ENCODE results near the gene CPSF4L. TPM values are rescaled to one million over a fixed set of nuclear protein-coding genes. Genes with fewer than 3 reads are reported as not detected.
A peak's percentile ranks its signal among the peaks of the same experiment; 100 is the strongest.

Gene CPSF4L
- polyA plus RNA-seq, 1 experiment: not detected

GRCh38 chr17:73307130-73307529 is 45.5 kb upstream of the CPSF4L start:
- POLR2A ChIA-PET: no interaction called here
- Histone ChIP-seq H3K27me3 (ENCODE audit: control insufficient read depth, insufficient read depth, low read length) (no peaks in the 10 kb centered on the region), H3K27ac (ENCODE audit: low read depth, low read length) (no peak overlapping the region), H3K4me3 (ENCODE audit: low read depth, low read length) (no peak overlapping the region), H3K9me3 (ENCODE audit: control insufficient read depth, insufficient read depth, low read length) (no peaks in the 10 kb centered on the region; the same call in 1 of the 2 replicates)
- no peak for DNase-seq (ENCODE audit: low read depth, low spot score)
- CTCF ChIA-PET: interaction anchor here (0.8 to 2.7 kb wide), 4 partner anchors 52 to 582 kb away, joined by 3 to 10 read pairs (median 5); no protein-coding TSS in a partner anchor
- TF ChIP-seq, protein P1, sequence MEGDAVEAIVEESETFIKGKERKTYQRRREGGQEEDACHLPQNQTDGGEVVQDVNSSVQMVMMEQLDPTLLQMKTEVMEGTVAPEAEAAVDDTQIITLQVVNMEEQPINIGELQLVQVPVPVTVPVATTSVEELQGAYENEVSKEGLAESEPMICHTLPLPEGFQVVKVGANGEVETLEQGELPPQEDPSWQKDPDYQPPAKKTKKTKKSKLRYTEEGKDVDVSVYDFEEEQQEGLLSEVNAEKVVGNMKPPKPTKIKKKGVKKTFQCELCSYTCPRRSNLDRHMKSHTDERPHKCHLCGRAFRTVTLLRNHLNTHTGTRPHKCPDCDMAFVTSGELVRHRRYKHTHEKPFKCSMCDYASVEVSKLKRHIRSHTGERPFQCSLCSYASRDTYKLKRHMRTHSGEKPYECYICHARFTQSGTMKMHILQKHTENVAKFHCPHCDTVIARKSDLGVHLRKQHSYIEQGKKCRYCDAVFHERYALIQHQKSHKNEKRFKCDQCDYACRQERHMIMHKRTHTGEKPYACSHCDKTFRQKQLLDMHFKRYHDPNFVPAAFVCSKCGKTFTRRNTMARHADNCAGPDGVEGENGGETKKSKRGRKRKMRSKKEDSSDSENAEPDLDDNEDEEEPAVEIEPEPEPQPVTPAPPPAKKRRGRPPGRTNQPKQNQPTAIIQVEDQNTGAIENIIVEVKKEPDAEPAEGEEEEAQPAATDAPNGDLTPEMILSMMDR (IDR thresholded peaks at IDR 0.05; ENCODE audit: low read depth, low read length): no peak

DNA sequence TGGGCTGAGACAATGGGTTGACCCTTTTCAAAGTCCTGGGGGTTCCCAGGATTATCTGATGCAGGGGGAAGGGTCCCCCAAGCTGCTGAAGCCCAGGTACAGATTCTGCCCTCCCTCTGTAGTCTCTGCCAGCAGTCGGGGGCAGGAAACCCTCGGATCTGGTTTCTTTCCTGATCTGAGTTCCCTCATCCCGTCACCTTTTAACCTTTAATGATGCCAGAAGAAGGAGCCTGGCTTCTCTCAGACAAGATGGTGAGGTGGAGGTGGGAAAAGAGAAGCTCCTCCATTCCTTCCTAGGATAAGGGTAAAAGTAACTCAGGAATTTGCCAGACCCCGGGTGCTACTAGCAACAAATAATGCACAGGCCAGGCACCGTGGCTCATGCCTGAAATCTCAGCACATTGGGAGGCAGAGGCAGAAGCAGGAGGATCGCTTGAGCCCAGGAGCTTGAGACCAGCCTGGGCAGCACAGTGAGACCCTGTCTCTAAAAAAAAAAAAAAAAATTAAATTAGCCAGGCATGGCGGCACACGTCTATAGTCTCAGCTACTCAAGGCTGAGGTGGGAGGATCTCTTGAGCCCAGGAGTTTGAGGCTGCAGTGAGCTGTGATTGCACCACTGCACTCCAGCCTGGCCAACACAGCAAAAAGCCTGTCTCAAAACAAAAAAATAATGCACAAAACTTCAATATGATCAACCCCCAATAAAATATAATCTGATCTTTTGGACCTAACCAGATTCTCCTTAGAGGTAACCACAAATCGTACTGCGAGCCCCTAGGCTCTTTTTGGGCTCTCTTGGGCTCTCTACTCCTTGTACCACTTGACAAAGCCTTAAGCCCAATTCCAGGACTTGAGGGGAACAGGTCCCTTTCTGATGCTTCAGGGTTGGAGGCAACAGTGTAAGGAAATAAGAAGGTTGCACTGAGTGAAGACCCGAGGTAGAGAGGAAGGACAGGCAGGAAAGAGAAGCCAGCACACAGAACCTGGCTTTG is 44.5 kb upstream of the CPSF4L start:
- H3K27ac ChIP-seq (ENCODE audit: low read depth, low read length): peak overlapping the region; percentile 93
- no peak for DNase-seq (ENCODE audit: low read depth, low spot score)
- TF ChIP-seq, protein P1 (IDR thresholded peaks at IDR 0.05; ENCODE audit: low read depth, low read length): no peak
- H3K27me3 ChIP-seq (ENCODE audit: control insufficient read depth, insufficient read depth, low read length): no peaks in the 10 kb centered on the region
- POLR2A ChIA-PET: no interaction called here
- H3K4me3 ChIP-seq (ENCODE audit: low read depth, low read length): peak overlapping the region; percentile 56
- CTCF ChIA-PET: interaction anchor here (0.6 to 2.7 kb wide), 5 partner anchors 35 to 581 kb away, joined by 3 to 10 read pairs (median 4); no protein-coding TSS in a partner anchor
- no peaks in the 10 kb centered on the region for H3K9me3 ChIP-seq (ENCODE audit: control insufficient read depth, insufficient read depth, low read length)

GRCh38 chr17:73304971-73305812 is 43.5 kb upstream of the CPSF4L start:
- H3K4me3 ChIP-seq (ENCODE audit: low read depth, low read length): peak overlapping the region; percentile 56
- no peaks in the 10 kb centered on the region for H3K27me3 ChIP-seq (ENCODE audit: control insufficient read depth, insufficient read depth, low read length)
- TF ChIP-seq, protein P1 (IDR thresholded peaks at IDR 0.05; ENCODE audit: low read depth, low read length): peak; percentile 16; the same call in 1 of the 2 replicates
- H3K9me3 ChIP-seq (ENCODE audit: control insufficient read depth, insufficient read depth, low read length): no peaks in the 10 kb centered on the region
- peak overlapping the region; percentile 93 for H3K27ac ChIP-seq (ENCODE audit: low read depth, low read length)
- no peak for DNase-seq (ENCODE audit: low read depth, low spot score)
- CTCF ChIA-PET: interaction anchor here (0.6 to 2.7 kb wide), 3 partner anchors 36 to 65 kb away, joined by 3 to 10 read pairs (median 4); no protein-coding TSS in a partner anchor
- POLR2A ChIA-PET: interaction anchor here (0.8 kb wide), 1 partner anchor 63 kb away, joined by 5 read pairs; no protein-coding TSS in a partner anchor

DNA sequence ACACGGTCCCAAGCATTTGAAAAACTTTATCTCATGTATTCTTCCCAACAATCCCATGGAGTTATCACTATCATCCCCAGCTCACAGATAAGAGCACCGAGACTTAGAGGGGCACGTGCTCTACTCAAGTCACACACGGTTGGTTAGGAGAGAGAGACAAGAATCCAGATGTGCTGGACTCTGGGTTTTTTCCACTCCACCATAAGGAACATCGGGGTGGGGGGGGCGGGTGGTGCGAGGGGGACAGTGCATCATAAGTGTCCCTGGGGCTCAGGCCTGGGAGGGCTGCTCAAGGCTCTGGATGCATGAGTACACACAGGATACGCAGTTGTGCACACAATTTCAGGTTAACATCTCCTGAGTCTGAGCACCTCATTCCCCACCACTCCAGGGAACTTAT is 42.8 kb upstream of the CPSF4L start:
- H3K27me3 ChIP-seq (ENCODE audit: control insufficient read depth, insufficient read depth, low read length): no peaks in the 10 kb centered on the region
- TF ChIP-seq, protein P1 (IDR thresholded peaks at IDR 0.05; ENCODE audit: low read depth, low read length): no peak
- CTCF ChIA-PET: interaction anchor here (0.9 to 1.1 kb wide), 2 partner anchors 49 to 66 kb away, joined by 3 read pairs; no protein-coding TSS in a partner anchor
- H3K9me3 ChIP-seq (ENCODE audit: control insufficient read depth, insufficient read depth, low read length): no peaks in the 10 kb centered on the region
- POLR2A ChIA-PET: no interaction called here
- peak overlapping the region; percentile 93 for H3K27ac ChIP-seq (ENCODE audit: low read depth, low read length)
- H3K4me3 ChIP-seq (ENCODE audit: low read depth, low read length): peak overlapping the region; percentile 56; the same call in 1 of the 2 replicates
- DNase-seq (ENCODE audit: low read depth, low spot score): no peak
